Psoas muscle (tissue), 8 donors: ENCODE data around the gene R3HDML. TPM values are rescaled to one million over a fixed set of nuclear protein-coding genes. Genes with fewer than 3 reads are reported as not detected.
"Not testable (repeated sequence)": the region's sequence is repeated elsewhere in the genome, so short reads cannot be mapped to it uniquely, and the experiment has no call there.

Source experiments
- ATAC-seq, 4 donors: fragments of 200-7000 bp; cut with Tn5 transposase; one replicate each; pipeline ENCODE4 v1.9.1; 2020; ENCODE audit warnings: moderate library complexity in 3 of 4, mild to moderate bottlenecking in 2 of 4
- DNase-seq, 2 donors: peaks; one replicate each; pipeline ENCODE4 v3.0.0-alpha.2; 2020
- H3K27ac ChIP-seq: fragments of 200-600 bp; one replicate; pipeline ENCODE4 v1.8.0; 2022
- H3K27me3 ChIP-seq, 3 donors: fragments of 200-600 bp in 1 of 3; one replicate each; pipeline versions ENCODE4 v1.6.1 to v1.8.0; 2013 to 2022; ENCODE audit warnings: low read length in 2 of 3, mild to moderate bottlenecking in 2 of 3, moderate library complexity in 1 of 3; ENCODE audit not compliant: insufficient read depth in 3 of 3
- H3K36me3 ChIP-seq, 2 donors: fragments of 200-600 bp in 1 of 2; one replicate each; pipeline versions ENCODE4 v1.6.1 to v1.8.0; 2013 to 2022; ENCODE audit warnings: low read depth in 1 of 2, mild to moderate bottlenecking in 1 of 2, moderate library complexity in 1 of 2; ENCODE audit not compliant: insufficient read depth in 1 of 2
- H3K4me1 ChIP-seq: fragments of 200-600 bp; one replicate; pipeline ENCODE4 v1.8.0; 2022
- H3K4me3 ChIP-seq: fragments of 200-600 bp; one replicate; pipeline ENCODE4 v1.8.0; 2022; ENCODE audit warnings: mild to moderate bottlenecking
- H3K9me3 ChIP-seq: fragments of 200-600 bp; one replicate; pipeline ENCODE4 v1.8.0; 2022
- WGBS, 3 donors: extraction: QIAGEN DNeasy Blood & Tissue Kit; methylation state at CpG; one replicate each; pipeline versions ENCODE4 v1.1.6 to v1.1.7; 2013; 5-methylcytosine and 5-hydroxymethylcytosine counted together
- intact Hi-C, 2 donors: fragments of 100-400 bp; cut with DNase I; formaldehyde crosslinking; loops; one replicate each; pipeline versions ENCODE4 v1.11.0 to v1.14.2; 2022
- polyA plus RNA-seq, 3 donors: library from polyadenylated mRNA; stranded (reverse); fragments of 200-250 nt; gene quantifications; one replicate each; pipeline ENCODE4 v1.2.3, GENCODE V29; 2013
- total RNA-seq, 4 donors: library from RNA; stranded (reverse); fragmentation: NEBNext Ultra II Directional in 2 of 4; extraction: Animal tissue kit (Norgen Biotek cat#: 25700) in 2 of 4; gene quantifications; one replicate each; pipeline versions ENCODE4 v1.2.1 to v1.2.4, GENCODE V29; 2021 to 2023
- TF ChIP-seq, protein P1 (sequence below): fragments of 200-600 bp; IDR thresholded peaks from one replicate; pipeline ENCODE4 v1.8.0; 2022; ENCODE audit warnings: antibody characterized with exemption
- donor health status: healthy with polysubstance abuse.
- donor health status: DM: no; HTN: no; CAD: no; lungs with moderate emphysema.
- donor health status: Bipolar disorder and iron deficiency.
- donor health status: healthy.
- donor health status: DM: yes; HTN: yes; CAD: no.
- donor health status: DM: no; HTN: no; CAD: no.
- donor health status: DM: no; HTN: no; CAD: no.
- donor health status: DM: yes; HTN: yes; CAD: no.

Gene R3HDML
- total and polyA plus RNA-seq, 7 donors, result not detected

DNA sequence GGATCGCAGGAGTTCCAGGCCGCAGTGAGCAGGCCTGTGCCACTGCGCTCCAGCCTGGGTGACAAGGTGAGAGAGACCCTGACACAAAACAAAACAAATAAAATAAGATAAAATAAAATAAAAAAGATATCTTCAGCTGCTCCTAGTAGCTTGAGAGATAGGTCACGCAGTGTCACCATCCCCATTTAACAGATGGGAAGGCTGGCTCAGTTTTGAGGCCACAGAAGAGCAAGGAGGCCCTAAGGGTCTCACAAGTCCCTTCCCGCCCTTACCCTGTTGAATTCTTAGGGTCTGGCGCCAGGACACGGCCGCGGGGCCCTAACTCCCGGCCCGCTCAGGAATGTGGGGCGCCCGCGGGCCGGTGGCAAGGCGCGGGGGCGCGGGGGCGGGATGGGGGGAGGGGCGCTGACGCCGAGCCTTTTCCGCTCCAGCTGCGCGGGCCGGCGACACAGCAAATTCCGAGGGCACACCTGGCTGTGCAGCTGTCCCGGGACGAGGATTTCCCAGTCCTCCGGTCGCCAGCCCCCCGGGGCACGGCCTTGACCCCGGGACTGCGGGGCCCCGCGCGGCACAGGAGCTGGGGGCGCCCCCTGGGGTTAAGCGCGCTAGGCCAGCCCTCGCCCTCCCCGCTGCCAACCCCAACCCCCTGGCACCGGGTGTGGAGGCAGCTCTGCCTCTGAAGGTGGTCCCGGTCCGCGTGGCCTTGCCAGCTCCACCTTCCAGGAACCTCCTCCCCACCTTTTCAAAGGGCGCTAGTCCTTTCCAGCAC lies 10.3 kb upstream of the R3HDML start:
- intact Hi-C loops, result no loop called here
- TF ChIP-seq, protein P1, sequence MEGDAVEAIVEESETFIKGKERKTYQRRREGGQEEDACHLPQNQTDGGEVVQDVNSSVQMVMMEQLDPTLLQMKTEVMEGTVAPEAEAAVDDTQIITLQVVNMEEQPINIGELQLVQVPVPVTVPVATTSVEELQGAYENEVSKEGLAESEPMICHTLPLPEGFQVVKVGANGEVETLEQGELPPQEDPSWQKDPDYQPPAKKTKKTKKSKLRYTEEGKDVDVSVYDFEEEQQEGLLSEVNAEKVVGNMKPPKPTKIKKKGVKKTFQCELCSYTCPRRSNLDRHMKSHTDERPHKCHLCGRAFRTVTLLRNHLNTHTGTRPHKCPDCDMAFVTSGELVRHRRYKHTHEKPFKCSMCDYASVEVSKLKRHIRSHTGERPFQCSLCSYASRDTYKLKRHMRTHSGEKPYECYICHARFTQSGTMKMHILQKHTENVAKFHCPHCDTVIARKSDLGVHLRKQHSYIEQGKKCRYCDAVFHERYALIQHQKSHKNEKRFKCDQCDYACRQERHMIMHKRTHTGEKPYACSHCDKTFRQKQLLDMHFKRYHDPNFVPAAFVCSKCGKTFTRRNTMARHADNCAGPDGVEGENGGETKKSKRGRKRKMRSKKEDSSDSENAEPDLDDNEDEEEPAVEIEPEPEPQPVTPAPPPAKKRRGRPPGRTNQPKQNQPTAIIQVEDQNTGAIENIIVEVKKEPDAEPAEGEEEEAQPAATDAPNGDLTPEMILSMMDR, result no peak
- H3K4me1 ChIP-seq, result no peaks in the 10 kb centered on the region
- peaks cover 0 to 21% (median 1%) of the 10 kb centered on the region in 3 donors for H3K27me3 ChIP-seq
- no peak for DNase-seq
- H3K9me3 ChIP-seq, result no peaks in the 10 kb centered on the region
- WGBS, 3 donors, result 12 to 14% (median 13%) methylated on average over 35 to 50 of the region's 50 CpGs
- peak overlapping the region; percentile 48 for H3K4me3 ChIP-seq
- H3K36me3 ChIP-seq, result no peaks in the 10 kb centered on the region
- no peak overlapping the region for H3K27ac ChIP-seq
- ATAC-seq, result no peak

DNA sequence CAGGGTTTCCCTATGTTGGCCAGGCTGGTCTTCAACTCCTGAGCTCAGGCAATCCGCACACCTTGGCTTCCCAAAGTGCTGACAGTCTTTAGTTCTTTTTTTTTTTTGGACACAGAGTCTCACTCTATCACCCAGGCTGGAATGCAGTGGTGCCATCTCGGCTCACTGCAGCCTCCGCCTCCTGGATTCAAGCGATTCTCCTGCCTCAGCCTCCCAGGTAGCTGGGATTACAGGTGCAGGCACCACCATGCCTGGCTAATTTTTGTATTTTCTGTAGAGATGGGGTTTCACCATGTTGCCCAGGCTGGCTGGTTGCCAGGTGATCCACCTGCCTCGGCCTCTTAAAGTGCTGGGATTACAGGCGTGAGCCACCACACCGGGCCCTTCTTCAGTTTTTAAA lies 9.1 kb upstream of the R3HDML start:
- H3K9me3 ChIP-seq, H3K27ac ChIP-seq, H3K4me1 ChIP-seq, H3K36me3 ChIP-seq, DNase-seq, ATAC-seq, H3K4me3 ChIP-seq, intact Hi-C loops: not testable (repeated sequence)
- WGBS, 3 donors, result 71 to 75% (median 75%) methylated on average over 7 of the region's 7 CpGs
- H3K27me3 ChIP-seq, result peaks cover 0 to 21% (median 1%) of the 10 kb centered on the region in 3 donors

DNA sequence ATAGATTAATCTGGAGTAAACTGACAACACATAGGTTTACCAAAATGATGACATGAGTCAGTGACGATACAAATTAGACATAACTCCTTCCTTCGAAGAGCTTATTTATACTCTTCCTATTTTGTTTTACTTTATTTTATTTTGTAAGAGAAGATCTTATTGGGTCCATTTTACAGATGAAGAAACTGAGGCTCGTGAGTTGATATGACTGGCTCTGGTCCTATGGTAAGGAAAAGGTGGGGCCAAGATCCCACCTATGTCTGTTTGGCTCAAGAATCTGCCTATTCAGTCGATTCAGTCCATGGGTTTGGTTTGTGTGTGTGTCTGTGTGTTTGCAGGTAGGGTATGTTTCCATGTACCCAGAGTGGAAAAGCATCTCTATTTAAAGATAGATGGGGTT lies 8.4 kb upstream of the R3HDML start:
- H3K9me3 ChIP-seq, result no peaks in the 10 kb centered on the region
- TF ChIP-seq, protein P1, result no peak
- DNase-seq (no peak), ATAC-seq (no peak)
- no peak overlapping the region for H3K4me3 ChIP-seq
- H3K4me1 ChIP-seq, result no peaks in the 10 kb centered on the region
- peaks cover 0 to 21% (median 1%) of the 10 kb centered on the region in 3 donors for H3K27me3 ChIP-seq
- 77 to 93% (median 92%) methylated on average over 4 of the region's 4 CpGs for WGBS, 3 donors
- H3K36me3 ChIP-seq, result no peaks in the 10 kb centered on the region
- H3K27ac ChIP-seq, result no peak overlapping the region
- intact Hi-C loops, result no loop called here

DNA sequence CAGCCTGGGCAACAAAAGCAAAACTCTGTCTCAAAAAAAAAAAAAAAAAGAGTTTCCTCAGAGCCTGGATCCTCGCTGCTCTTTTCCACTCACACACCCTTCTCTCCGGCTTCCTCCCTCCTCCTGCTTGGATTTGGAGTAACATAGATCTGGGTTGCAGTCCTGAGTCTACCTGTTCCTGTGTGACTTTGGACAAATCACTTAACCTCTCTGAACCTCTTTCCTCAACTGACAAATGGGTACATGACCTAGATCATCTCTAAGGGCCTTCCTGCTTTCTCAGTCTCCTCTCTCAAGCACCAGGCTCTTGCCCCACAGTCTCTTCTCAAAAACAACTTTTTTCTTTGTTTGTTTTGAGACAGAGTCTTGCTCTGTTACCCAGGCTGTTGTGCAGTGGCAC lies 5.6 kb upstream of the R3HDML start:
- Histone ChIP-seq H3K9me3 (no peaks in the 10 kb centered on the region), H3K27ac (no peak overlapping the region), H3K27me3 (peaks cover 0 to 26% (median 4%) of the 10 kb centered on the region in 3 donors), H3K4me3 (no peak overlapping the region), H3K36me3 (no peaks in the 10 kb centered on the region), H3K4me1 (no peaks in the 10 kb centered on the region)
- DNase-seq, result no peak
- intact Hi-C loops, result no loop called here
- TF ChIP-seq, protein P1, result no peak
- ATAC-seq, result no peak
- 79 to 86% (median 82%) methylated on average over 2 of the region's 2 CpGs for WGBS, 3 donors

DNA sequence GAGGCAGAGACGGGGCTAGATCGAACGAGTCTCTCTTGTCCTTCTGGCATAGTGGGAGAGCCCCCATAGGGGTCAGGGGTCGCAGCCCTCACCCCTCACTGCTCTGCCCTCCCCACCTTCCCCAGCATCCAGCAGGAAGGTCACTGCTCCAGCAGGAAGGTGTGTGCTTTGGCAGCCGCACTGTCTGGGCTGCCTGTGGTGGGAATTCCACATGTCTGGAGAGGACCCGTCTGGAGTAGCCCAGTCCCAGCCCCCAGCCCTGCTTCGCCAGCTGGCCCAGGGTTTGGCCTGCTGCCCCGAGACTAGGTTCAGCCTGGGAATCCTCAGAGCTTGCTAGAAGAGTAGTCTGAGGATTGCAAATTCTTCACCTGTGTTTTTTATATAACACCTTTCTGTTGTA lies 2.5 kb upstream of the R3HDML start:
- intact Hi-C loops, result no loop called here
- ATAC-seq, result no peak
- WGBS, 3 donors, result 31 to 33% (median 32%) methylated on average over 8 of the region's 8 CpGs

More for the DNA sequence above, 2.5 kb upstream of the R3HDML start:
- DNase-seq, result no peak
- H3K27me3 ChIP-seq, result peaks cover 0 to 18% (median 8%) of the 10 kb centered on the region in 3 donors
- H3K4me1 ChIP-seq, result no peaks in the 10 kb centered on the region
- no peaks in the 10 kb centered on the region for H3K9me3 ChIP-seq
- TF ChIP-seq, protein P1, result no peak
- no peaks in the 10 kb centered on the region for H3K36me3 ChIP-seq
- no peak overlapping the region for H3K4me3 ChIP-seq
- no peak overlapping the region for H3K27ac ChIP-seq
